HEK293 (cell line): ENCODE results near the gene RACGAP1.

Source experiments
- CTCF ChIA-PET: fragments of 350-600 bp; formaldehyde crosslinking; extraction: SDS; loops from one replicate; lab custom pipeline; 2021; ENCODE audit warnings: antibody characterized with exemption; lab: Yijun Ruan, JAX
- POLR2A ChIA-PET: fragments of 300-600 bp; formaldehyde crosslinking; extraction: SDS; loops from one replicate; lab custom pipeline; 2020; ENCODE audit warnings: antibody characterized with exemption, inconsistent platforms; lab: Yijun Ruan, JAX
- H3K27ac ChIP-seq: fragments of 200-500 bp; sonication (Bioruptor generic); 2 replicates; pipeline ENCODE4 v1.5.1; 2014; ENCODE audit warnings: low read depth, low read length, control low read depth, inconsistent platforms; ENCODE audit errors: extremely low read depth
- H3K36me3 ChIP-seq, 2 experiments: fragments of 200-500 bp in 1 of 2; sonication (Bioruptor generic) in 1 of 2; 1 replicate in 1 of 2; 2 replicates in 1 of 2; pipeline ENCODE4 v1.5.1; 2014 to 2017; ENCODE audit warnings: inconsistent platforms in 2 of 2, low read length in 2 of 2; ENCODE audit not compliant: control insufficient read depth in 2 of 2, insufficient read depth in 1 of 2
- H3K4me1 ChIP-seq: fragments of 200-500 bp; sonication (Bioruptor generic); 2 replicates; pipeline ENCODE4 v1.5.1; 2014; ENCODE audit warnings: mild to moderate bottlenecking, low read length, inconsistent platforms; ENCODE audit not compliant: control insufficient read depth, insufficient read depth
- H3K4me3 ChIP-seq: 2 replicates; pipeline ENCODE4 v1.5.1; 2011; ENCODE audit warnings: low read depth, mild to moderate bottlenecking, control low read depth, low read length, moderate library complexity
- H3K9me3 ChIP-seq: fragments of 200-500 bp; sonication (Bioruptor generic); 2 replicates; pipeline ENCODE4 v1.5.1; 2014; ENCODE audit warnings: low read depth, low read length, inconsistent platforms; ENCODE audit not compliant: control insufficient read depth, insufficient read depth
- EGR2 ChIP-seq: fragments of 450-650 bp; formaldehyde crosslinking; IDR thresholded peaks from 2 replicates; pipeline ENCODE4 v1.5.1; 2016; ENCODE audit warnings: low read depth, missing biosample characterization, missing genetic modification characterization
- KLF16 ChIP-seq: fragments of 450-650 bp; formaldehyde crosslinking; IDR thresholded peaks from 2 replicates; pipeline ENCODE4 v1.5.1; 2017; ENCODE audit warnings: missing biosample characterization, missing genetic modification characterization
- MEIS1 ChIP-seq: sonication (generic); formaldehyde crosslinking; IDR thresholded peaks from 2 replicates; pipeline ENCODE4 v1.8.1; 2022; ENCODE audit warnings: missing genetic modification reagents, mild to moderate bottlenecking, borderline replicate concordance
- MYNN ChIP-seq: fragments of 450-650 bp; formaldehyde crosslinking; IDR thresholded peaks from 2 replicates; pipeline ENCODE4 v1.5.1; 2016; ENCODE audit warnings: missing biosample characterization, missing genetic modification characterization, borderline replicate concordance
- RBAK ChIP-seq: fragments of 450-650 bp; formaldehyde crosslinking; IDR thresholded peaks from 2 replicates; pipeline ENCODE4 v1.5.1; 2016; ENCODE audit warnings: missing biosample characterization, missing genetic modification characterization
- SALL2 ChIP-seq: fragments of 450-650 bp; formaldehyde crosslinking; IDR thresholded peaks from 2 replicates; pipeline ENCODE4 v1.5.0; 2017; ENCODE audit warnings: missing biosample characterization, mild to moderate bottlenecking, missing genetic modification characterization, borderline replicate concordance
- WT1 ChIP-seq: fragments of 450-650 bp; formaldehyde crosslinking; IDR thresholded peaks from 2 replicates; pipeline ENCODE4 v1.5.1; 2016; ENCODE audit warnings: missing biosample characterization, missing genetic modification characterization
- ZBTB21 ChIP-seq: fragments of 450-650 bp; formaldehyde crosslinking; IDR thresholded peaks from 2 replicates; pipeline ENCODE4 v1.5.1; 2017; ENCODE audit warnings: missing biosample characterization, missing genetic modification characterization
- ZFHX2 ChIP-seq: fragments of 450-650 bp; formaldehyde crosslinking; conservative IDR thresholded peaks from 2 replicates; pipeline ENCODE4 v1.5.1; 2016; ENCODE audit warnings: missing biosample characterization, missing genetic modification characterization
- ZFP3 ChIP-seq: fragments of 450-650 bp; formaldehyde crosslinking; IDR thresholded peaks from 2 replicates; pipeline ENCODE4 v1.5.1; 2016; ENCODE audit warnings: low read depth, missing biosample characterization, missing genetic modification characterization
- ZFP41 ChIP-seq: fragments of 450-650 bp; formaldehyde crosslinking; IDR thresholded peaks from 2 replicates; pipeline ENCODE4 v1.5.1; 2016; ENCODE audit warnings: missing biosample characterization, missing genetic modification characterization, borderline replicate concordance
- ZNF121 ChIP-seq: fragments of 450-650 bp; formaldehyde crosslinking; IDR thresholded peaks from 2 replicates; pipeline ENCODE4 v1.5.1; 2016; ENCODE audit warnings: missing biosample characterization, missing genetic modification characterization
- ZNF138 ChIP-seq: fragments of 450-650 bp; formaldehyde crosslinking; IDR thresholded peaks from 2 replicates; pipeline ENCODE4 v1.5.1; 2016; ENCODE audit warnings: missing biosample characterization, missing genetic modification characterization, borderline replicate concordance
- ZNF140 ChIP-seq: fragments of 450-650 bp; formaldehyde crosslinking; IDR thresholded peaks from 2 replicates; pipeline ENCODE4 v1.5.1; 2016; ENCODE audit warnings: missing biosample characterization, missing genetic modification characterization
- ZNF148 ChIP-seq: fragments of 450-650 bp; formaldehyde crosslinking; IDR thresholded peaks from 2 replicates; pipeline ENCODE4 v1.5.0; 2017; ENCODE audit warnings: missing biosample characterization, missing genetic modification characterization, borderline replicate concordance
- ZNF266 ChIP-seq: fragments of 450-650 bp; formaldehyde crosslinking; IDR thresholded peaks from 2 replicates; pipeline ENCODE4 v1.5.1; 2016; ENCODE audit warnings: missing biosample characterization, missing genetic modification characterization, low read depth
- ZNF311 ChIP-seq: fragments of 450-650 bp; formaldehyde crosslinking; IDR thresholded peaks from 2 replicates; pipeline ENCODE4 v1.5.1; 2017; ENCODE audit warnings: missing biosample characterization, missing genetic modification characterization, borderline replicate concordance
- ZNF335 ChIP-seq: fragments of 450-650 bp; formaldehyde crosslinking; conservative IDR thresholded peaks from 2 replicates; pipeline ENCODE4 v1.5.1; 2016; ENCODE audit warnings: missing biosample characterization, missing genetic modification characterization
- ZNF341 ChIP-seq: fragments of 450-650 bp; formaldehyde crosslinking; IDR thresholded peaks from 2 replicates; pipeline ENCODE4; 2016; ENCODE audit warnings: low read depth, missing biosample characterization, missing genetic modification characterization
- ZNF354C ChIP-seq: fragments of 450-650 bp; formaldehyde crosslinking; IDR thresholded peaks from 2 replicates; pipeline ENCODE4 v1.5.1; 2016; ENCODE audit warnings: missing biosample characterization, missing genetic modification characterization, low read depth, borderline replicate concordance
- ZNF37A ChIP-seq: fragments of 450-650 bp; IDR thresholded peaks from 2 replicates; pipeline ENCODE4 v1.5.1; 2018; ENCODE audit warnings: missing biosample characterization, missing genetic modification characterization
- ZNF404 ChIP-seq: fragments of 450-650 bp; formaldehyde crosslinking; IDR thresholded peaks from 2 replicates; pipeline ENCODE4 v1.5.1; 2017; ENCODE audit warnings: missing biosample characterization, missing genetic modification characterization
- ZNF416 ChIP-seq: fragments of 450-650 bp; formaldehyde crosslinking; IDR thresholded peaks from 2 replicates; pipeline ENCODE4 v1.5.1; 2016; ENCODE audit warnings: missing biosample characterization, missing genetic modification characterization
- ZNF433 ChIP-seq: fragments of 450-650 bp; formaldehyde crosslinking; IDR thresholded peaks from 2 replicates; pipeline ENCODE4 v1.5.1; 2016; ENCODE audit warnings: missing biosample characterization, missing genetic modification characterization, low read depth
- ZNF544 ChIP-seq: fragments of 450-650 bp; formaldehyde crosslinking; IDR thresholded peaks from 2 replicates; pipeline ENCODE4 v1.5.0; 2017; ENCODE audit warnings: missing biosample characterization, missing genetic modification characterization
- ZNF560 ChIP-seq: fragments of 450-650 bp; formaldehyde crosslinking; IDR thresholded peaks from 2 replicates; pipeline ENCODE4 v1.5.1; 2017; ENCODE audit warnings: missing biosample characterization, missing genetic modification characterization, borderline replicate concordance
- ZNF621 ChIP-seq: fragments of 450-650 bp; formaldehyde crosslinking; IDR thresholded peaks from 2 replicates; pipeline ENCODE4 v1.5.1; 2017; ENCODE audit warnings: missing biosample characterization, missing genetic modification characterization
- ZNF692 ChIP-seq: fragments of 450-650 bp; formaldehyde crosslinking; IDR thresholded peaks from 2 replicates; pipeline ENCODE4 v1.5.1; 2016; ENCODE audit warnings: missing biosample characterization, missing genetic modification characterization
- ZNF701 ChIP-seq: fragments of 450-650 bp; formaldehyde crosslinking; IDR thresholded peaks from 2 replicates; pipeline ENCODE4 v1.5.1; 2016; ENCODE audit warnings: missing biosample characterization, missing genetic modification characterization
- ZNF837 ChIP-seq: fragments of 450-650 bp; formaldehyde crosslinking; IDR thresholded peaks from 2 replicates; pipeline ENCODE4 v1.5.1; 2016; ENCODE audit warnings: missing biosample characterization, missing genetic modification characterization
- ZSCAN5A ChIP-seq: fragments of 450-650 bp; formaldehyde crosslinking; IDR thresholded peaks from 2 replicates; pipeline ENCODE4 v1.5.1; 2016; ENCODE audit warnings: missing biosample characterization, missing genetic modification characterization

RACGAP1 gene

GRCh38 chr12:50040657-50041056 is 15.4 kb upstream of the RACGAP1 start:
- Histone ChIP-seq H3K36me3 (no peaks in the 10 kb centered on the region), H3K4me1 (no peaks in the 10 kb centered on the region), H3K27ac (no peak overlapping the region), H3K9me3 (no peaks in the 10 kb centered on the region), H3K4me3 (no peak overlapping the region)
- TF ChIP-seq ZNF837 (tag by site-specific recombination) = no peak
- peak; percentile 94 for TF ChIP-seq ZFHX2 (tag by site-specific recombination)
- peak; percentile 92 for TF ChIP-seq EGR2
- POLR2A ChIA-PET = no interaction called here
- CTCF ChIA-PET = interaction anchor here (0.7 to 6.3 kb wide), 5 partner anchors 14 to 200 kb away, joined by 3 to 145 read pairs (median 55); partner anchors contain the start of gene RACGAP1

GRCh38 chr12:50039151-50039835 is 14.0 kb upstream of the RACGAP1 start:
- ChIA-PET POLR2A (interaction anchor here (0.9 to 1.9 kb wide), 4 partner anchors 14 to 73 kb away, joined by 3 to 9 read pairs (median 6); partner anchors contain the start of genes COX14, RACGAP1 and SMARCD1), CTCF (interaction anchor here (0.5 to 6.3 kb wide), 55 partner anchors 9 to 673 kb away, joined by 3 to 145 read pairs (median 5); partner anchors contain the start of genes COX14, NCKAP5L and RACGAP1)
- H3K4me3 ChIP-seq = no peak overlapping the region
- TF ChIP-seq ZNF621 (tag by site-specific recombination) (no peak), ZNF701 (tag by site-specific recombination) (no peak), ZNF341 (tag by site-specific recombination) (no peak), EGR2 (peak; percentile 56), ZFP3 (tag by site-specific recombination) (no peak), ZNF148 (tag by site-specific recombination) (no peak), RBAK (tag by site-specific recombination) (no peak), ZNF121 (no peak), ZSCAN5A (tag by site-specific recombination) (no peak), ZNF311 (tag by site-specific recombination) (no peak), ZNF335 (no peak), ZNF354C (tag by site-specific recombination) (no peak), KLF16 (no peak), ZNF140 (tag by site-specific recombination) (no peak), SALL2 (tag by site-specific recombination) (no peak), ZNF404 (tag by site-specific recombination) (no peak), ZNF544 (tag by site-specific recombination) (no peak), ZNF37A (tag by site-specific recombination) (no peak), MYNN (tag by site-specific recombination) (no peak), ZNF416 (tag by site-specific recombination) (no peak), ZNF138 (no peak), ZNF692 (tag by site-specific recombination) (0 out of 2 replicates have a peak, but pooled peaks have one; percentile 9), ZNF266 (tag by site-specific recombination) (no peak), ZFP41 (tag by site-specific recombination) (no peak), ZNF560 (no peak), MEIS1 (CRISPR knock-in tag) (no peak), WT1 (tag by site-specific recombination) (no peak), ZNF433 (tag by site-specific recombination) (no peak), ZBTB21 (tag by site-specific recombination) (no peak)

More at GRCh38 chr12:50039151-50039835, 14.0 kb upstream of the RACGAP1 start:
- Histone ChIP-seq H3K27ac (no peak overlapping the region), H3K36me3 (no peaks in the 10 kb centered on the region), H3K4me1 (no peaks in the 10 kb centered on the region), H3K9me3 (no peaks in the 10 kb centered on the region)
